GM12878 (cell line): ENCODE data around the gene DNAJC16. TPM values are rescaled to one million over a fixed set of nuclear protein-coding genes. Genes with fewer than 3 reads are reported as not detected.

Experiments used
- CBFB ChIP-seq: IDR thresholded peaks from 2 replicates; pipeline ENCODE4 v1.6.1; 2016; ENCODE audit warnings: antibody characterized with exemption, low read depth
- DPF2 ChIP-seq: fragments of 450-650 bp; IDR thresholded peaks from 2 replicates; pipeline ENCODE4 v1.6.1; 2017; ENCODE audit warnings: mild to moderate bottlenecking
- ESRRA ChIP-seq: IDR thresholded peaks from 2 replicates; pipeline ENCODE4 v1.6.1; 2012; ENCODE audit warnings: mild to moderate bottlenecking, low read length, improper control_type of control experiment
- FOXM1 ChIP-seq: IDR thresholded peaks from 2 replicates; pipeline ENCODE4 v1.6.1; 2012; ENCODE audit warnings: low read depth, mild to moderate bottlenecking, inconsistent platforms, low read length, moderate library complexity
- KAT2A ChIP-seq: conservative IDR thresholded peaks from 2 replicates; pipeline ENCODE4 v1.6.1; 2011; ENCODE audit warnings: low read depth, low read length; ENCODE audit not compliant: control insufficient read depth
- LARP7 ChIP-seq: fragments of 450-650 bp; IDR thresholded peaks from 2 replicates; pipeline ENCODE4 v1.6.1; 2017; ENCODE audit warnings: mild to moderate bottlenecking
- MYB ChIP-seq: fragments of 150-350 bp; IDR thresholded peaks from 2 replicates; pipeline ENCODE4 v1.6.1; 2014; ENCODE audit warnings: mild to moderate bottlenecking, low read depth, low read length, borderline replicate concordance
- PAX8 ChIP-seq: fragments of 450-650 bp; IDR thresholded peaks from 2 replicates; pipeline ENCODE4 v1.6.1; 2017; ENCODE audit warnings: mild to moderate bottlenecking, moderate library complexity
- POLR2AphosphoS5 ChIP-seq: IDR thresholded peaks from 2 replicates; pipeline ENCODE4 v1.6.1; 2011; ENCODE audit warnings: mild to moderate bottlenecking, low read length, inconsistent platforms
- RAD21 ChIP-seq: IDR thresholded peaks from 2 replicates; pipeline ENCODE4 v1.6.1; 2011; ENCODE audit warnings: mild to moderate bottlenecking, low read depth, low read length, moderate library complexity; ENCODE audit not compliant: insufficient read depth
- SREBF1 ChIP-seq: IDR thresholded peaks from 2 replicates; pipeline ENCODE4 v1.6.1; 2012; ENCODE audit warnings: mild to moderate bottlenecking, low read length
- SRF ChIP-seq, 2 experiments: IDR thresholded peaks; 2 replicates each; pipeline ENCODE4 v1.6.1; 2011; ENCODE audit warnings: low read depth in 2 of 2, low read length in 2 of 2, mild to moderate bottlenecking in 1 of 2, moderate library complexity in 1 of 2
- TAF1 ChIP-seq: IDR thresholded peaks from 2 replicates; pipeline ENCODE4 v1.6.1; 2011; ENCODE audit warnings: mild to moderate bottlenecking, low read depth, low read length, borderline replicate concordance
- ZBED1 ChIP-seq: IDR thresholded peaks from 2 replicates; pipeline ENCODE4 v1.6.1; 2016; ENCODE audit warnings: borderline replicate concordance
- ZNF384 ChIP-seq: IDR thresholded peaks from 2 replicates; pipeline ENCODE4 v1.6.1; 2012; ENCODE audit warnings: low read depth, mild to moderate bottlenecking, low read length, improper control_type of control experiment, borderline replicate concordance
- ZNF622 ChIP-seq: fragments of 450-650 bp; IDR thresholded peaks from 2 replicates; pipeline ENCODE4 v1.6.1; 2017; ENCODE audit warnings: mild to moderate bottlenecking, inconsistent platforms
- polyA plus RNA-seq, 11 experiments: library from polyadenylated mRNA; depleted of rRNA in 4 of 11; unstranded in 6 of 11; stranded (reverse) in 5 of 11; fragments of >200 nt; fragmentation: Nextera tagmentation in 4 of 11; fragmentation: Illumina TruSeq in 1 of 11; extraction: Ambion mirVana in 4 of 11; extraction: Trizol in 1 of 11; gene quantifications; 1 replicate in 1 of 11; 2 replicates in 10 of 11; pipeline versions ENCODE4 v1.2.1 to v1.2.3, GENCODE V29; 2011 to 2016; ENCODE audit warnings: inconsistent platforms in 2 of 11, missing spikeins in 2 of 11, low read depth in 1 of 11
- total RNA-seq, 4 experiments: library from RNA; depleted of rRNA in 3 of 4; stranded (reverse); fragments of >200 nt in 3 of 4; fragmentation: Illumina TruSeq in 1 of 4; extraction: Trizol in 1 of 4; gene quantifications; 2 replicates each; pipeline versions ENCODE4 v1.2.1 to v1.2.3, GENCODE V29; 2013 to 2021
- TF ChIP-seq, protein P1 (sequence below): IDR thresholded peaks from 2 replicates; pipeline ENCODE4 v1.6.1; 2012; ENCODE audit warnings: mild to moderate bottlenecking, low read depth, low read length
- TF ChIP-seq, protein P2 (sequence below): fragments of 450-650 bp; IDR thresholded peaks from 2 replicates; pipeline ENCODE4 v1.6.1; 2017; ENCODE audit warnings: mild to moderate bottlenecking, low read depth, inconsistent platforms; ENCODE audit not compliant: poor library complexity, severe bottlenecking
- TF ChIP-seq, protein P3 (sequence below): fragments of 450-650 bp; IDR thresholded peaks from 2 replicates; pipeline ENCODE4 v1.6.1; 2017; ENCODE audit warnings: low read depth, mild to moderate bottlenecking, moderate library complexity
- TF ChIP-seq, protein P4 (sequence below): fragments of 150-350 bp; IDR thresholded peaks from 2 replicates; pipeline ENCODE4 v1.6.1; 2016; ENCODE audit warnings: low read depth, low read length

DNAJC16 gene
- total and polyA plus RNA-seq, 10 of the 15 experiments (the other 5 are each of a cell fraction or from before 2014, with no cell fraction given) = 2.4 to 12.7 (median 7.8) TPM

DNA sequence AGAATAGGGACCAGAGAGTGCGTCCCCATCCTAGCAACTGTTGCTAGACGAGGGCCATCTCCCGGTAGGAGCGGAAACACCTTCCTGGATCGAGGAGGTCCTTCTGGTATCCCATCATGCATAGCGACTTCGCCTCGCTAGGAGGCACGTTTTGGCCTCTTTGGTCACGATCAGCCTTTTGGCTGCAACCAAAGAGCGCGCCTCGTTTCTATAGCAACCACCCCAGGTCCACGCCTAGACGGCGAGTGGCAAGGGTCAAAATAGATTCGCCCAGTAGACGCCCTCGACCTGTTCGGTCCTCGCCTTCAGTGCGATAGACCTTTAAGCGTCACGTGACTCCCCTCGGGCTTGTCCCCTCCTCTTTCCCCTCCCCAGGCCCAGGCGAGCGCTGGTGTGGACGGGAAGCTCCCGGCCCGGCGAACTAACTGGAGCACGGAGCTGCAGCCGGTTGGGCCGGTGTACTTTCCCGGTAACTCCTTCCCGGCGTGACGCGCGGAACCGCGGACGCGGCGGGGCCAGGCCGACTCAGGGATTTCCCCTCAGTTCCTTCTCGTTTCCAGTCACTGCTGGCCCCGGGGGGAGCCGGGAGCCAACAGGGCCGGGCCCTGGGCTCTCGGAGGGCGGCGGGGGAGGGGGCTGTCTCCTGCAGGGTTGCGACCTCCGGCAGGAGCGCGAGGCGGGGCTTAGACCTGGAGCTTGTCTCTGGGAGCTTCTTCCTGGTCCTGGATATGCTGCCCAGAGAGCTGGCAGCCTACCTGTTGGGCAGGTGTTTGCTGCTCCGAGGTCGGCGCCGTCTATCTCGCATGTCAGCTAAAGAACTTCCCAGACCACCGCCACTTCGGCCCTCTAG is at the start of gene DNAJC16 (continued):
- TF ChIP-seq, protein P1, sequence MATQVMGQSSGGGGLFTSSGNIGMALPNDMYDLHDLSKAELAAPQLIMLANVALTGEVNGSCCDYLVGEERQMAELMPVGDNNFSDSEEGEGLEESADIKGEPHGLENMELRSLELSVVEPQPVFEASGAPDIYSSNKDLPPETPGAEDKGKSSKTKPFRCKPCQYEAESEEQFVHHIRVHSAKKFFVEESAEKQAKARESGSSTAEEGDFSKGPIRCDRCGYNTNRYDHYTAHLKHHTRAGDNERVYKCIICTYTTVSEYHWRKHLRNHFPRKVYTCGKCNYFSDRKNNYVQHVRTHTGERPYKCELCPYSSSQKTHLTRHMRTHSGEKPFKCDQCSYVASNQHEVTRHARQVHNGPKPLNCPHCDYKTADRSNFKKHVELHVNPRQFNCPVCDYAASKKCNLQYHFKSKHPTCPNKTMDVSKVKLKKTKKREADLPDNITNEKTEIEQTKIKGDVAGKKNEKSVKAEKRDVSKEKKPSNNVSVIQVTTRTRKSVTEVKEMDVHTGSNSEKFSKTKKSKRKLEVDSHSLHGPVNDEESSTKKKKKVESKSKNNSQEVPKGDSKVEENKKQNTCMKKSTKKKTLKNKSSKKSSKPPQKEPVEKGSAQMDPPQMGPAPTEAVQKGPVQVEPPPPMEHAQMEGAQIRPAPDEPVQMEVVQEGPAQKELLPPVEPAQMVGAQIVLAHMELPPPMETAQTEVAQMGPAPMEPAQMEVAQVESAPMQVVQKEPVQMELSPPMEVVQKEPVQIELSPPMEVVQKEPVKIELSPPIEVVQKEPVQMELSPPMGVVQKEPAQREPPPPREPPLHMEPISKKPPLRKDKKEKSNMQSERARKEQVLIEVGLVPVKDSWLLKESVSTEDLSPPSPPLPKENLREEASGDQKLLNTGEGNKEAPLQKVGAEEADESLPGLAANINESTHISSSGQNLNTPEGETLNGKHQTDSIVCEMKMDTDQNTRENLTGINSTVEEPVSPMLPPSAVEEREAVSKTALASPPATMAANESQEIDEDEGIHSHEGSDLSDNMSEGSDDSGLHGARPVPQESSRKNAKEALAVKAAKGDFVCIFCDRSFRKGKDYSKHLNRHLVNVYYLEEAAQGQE = no peak
- TF ChIP-seq ESRRA = no peak
- TF ChIP-seq MYB = no peak
- TF ChIP-seq FOXM1 = no peak
- no peak for TF ChIP-seq ZNF622
- TF ChIP-seq, protein P2, sequence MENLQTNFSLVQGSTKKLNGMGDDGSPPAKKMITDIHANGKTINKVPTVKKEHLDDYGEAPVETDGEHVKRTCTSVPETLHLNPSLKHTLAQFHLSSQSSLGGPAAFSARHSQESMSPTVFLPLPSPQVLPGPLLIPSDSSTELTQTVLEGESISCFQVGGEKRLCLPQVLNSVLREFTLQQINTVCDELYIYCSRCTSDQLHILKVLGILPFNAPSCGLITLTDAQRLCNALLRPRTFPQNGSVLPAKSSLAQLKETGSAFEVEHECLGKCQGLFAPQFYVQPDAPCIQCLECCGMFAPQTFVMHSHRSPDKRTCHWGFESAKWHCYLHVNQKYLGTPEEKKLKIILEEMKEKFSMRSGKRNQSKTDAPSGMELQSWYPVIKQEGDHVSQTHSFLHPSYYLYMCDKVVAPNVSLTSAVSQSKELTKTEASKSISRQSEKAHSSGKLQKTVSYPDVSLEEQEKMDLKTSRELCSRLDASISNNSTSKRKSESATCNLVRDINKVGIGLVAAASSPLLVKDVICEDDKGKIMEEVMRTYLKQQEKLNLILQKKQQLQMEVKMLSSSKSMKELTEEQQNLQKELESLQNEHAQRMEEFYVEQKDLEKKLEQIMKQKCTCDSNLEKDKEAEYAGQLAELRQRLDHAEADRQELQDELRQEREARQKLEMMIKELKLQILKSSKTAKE = no peak
- TF ChIP-seq SREBF1 = no peak
- no peak for TF ChIP-seq PAX8
- no peak for TF ChIP-seq ZBED1
- TF ChIP-seq LARP7 = peak; percentile 75
- no peak for TF ChIP-seq ZNF384
- no peak for TF ChIP-seq RAD21
- TF ChIP-seq CBFB = peak; percentile 64; the same call in 1 of the 2 replicates
- TF ChIP-seq KAT2A = no peak
- TF ChIP-seq, protein P3, sequence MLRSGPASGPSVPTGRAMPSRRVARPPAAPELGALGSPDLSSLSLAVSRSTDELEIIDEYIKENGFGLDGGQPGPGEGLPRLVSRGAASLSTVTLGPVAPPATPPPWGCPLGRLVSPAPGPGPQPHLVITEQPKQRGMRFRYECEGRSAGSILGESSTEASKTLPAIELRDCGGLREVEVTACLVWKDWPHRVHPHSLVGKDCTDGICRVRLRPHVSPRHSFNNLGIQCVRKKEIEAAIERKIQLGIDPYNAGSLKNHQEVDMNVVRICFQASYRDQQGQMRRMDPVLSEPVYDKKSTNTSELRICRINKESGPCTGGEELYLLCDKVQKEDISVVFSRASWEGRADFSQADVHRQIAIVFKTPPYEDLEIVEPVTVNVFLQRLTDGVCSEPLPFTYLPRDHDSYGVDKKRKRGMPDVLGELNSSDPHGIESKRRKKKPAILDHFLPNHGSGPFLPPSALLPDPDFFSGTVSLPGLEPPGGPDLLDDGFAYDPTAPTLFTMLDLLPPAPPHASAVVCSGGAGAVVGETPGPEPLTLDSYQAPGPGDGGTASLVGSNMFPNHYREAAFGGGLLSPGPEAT = peak; percentile 93
- TF ChIP-seq POLR2AphosphoS5 = peak; percentile 75; the same call in 1 of the 2 replicates
- peak; percentile 69; the same call in 1 of the 2 replicates for TF ChIP-seq TAF1
- TF ChIP-seq DPF2 = peak; percentile 76; the same call in 1 of the 2 replicates
- 0 out of 4 replicates have a peak, but pooled peaks of 1 of the 2 experiments have one; percentile 29 for TF ChIP-seq SRF (IDR thresholded peaks at IDR 0.05; ENCODE audit: low read depth in 2 of 2, low read length in 2 of 2)
- TF ChIP-seq, protein P4, sequence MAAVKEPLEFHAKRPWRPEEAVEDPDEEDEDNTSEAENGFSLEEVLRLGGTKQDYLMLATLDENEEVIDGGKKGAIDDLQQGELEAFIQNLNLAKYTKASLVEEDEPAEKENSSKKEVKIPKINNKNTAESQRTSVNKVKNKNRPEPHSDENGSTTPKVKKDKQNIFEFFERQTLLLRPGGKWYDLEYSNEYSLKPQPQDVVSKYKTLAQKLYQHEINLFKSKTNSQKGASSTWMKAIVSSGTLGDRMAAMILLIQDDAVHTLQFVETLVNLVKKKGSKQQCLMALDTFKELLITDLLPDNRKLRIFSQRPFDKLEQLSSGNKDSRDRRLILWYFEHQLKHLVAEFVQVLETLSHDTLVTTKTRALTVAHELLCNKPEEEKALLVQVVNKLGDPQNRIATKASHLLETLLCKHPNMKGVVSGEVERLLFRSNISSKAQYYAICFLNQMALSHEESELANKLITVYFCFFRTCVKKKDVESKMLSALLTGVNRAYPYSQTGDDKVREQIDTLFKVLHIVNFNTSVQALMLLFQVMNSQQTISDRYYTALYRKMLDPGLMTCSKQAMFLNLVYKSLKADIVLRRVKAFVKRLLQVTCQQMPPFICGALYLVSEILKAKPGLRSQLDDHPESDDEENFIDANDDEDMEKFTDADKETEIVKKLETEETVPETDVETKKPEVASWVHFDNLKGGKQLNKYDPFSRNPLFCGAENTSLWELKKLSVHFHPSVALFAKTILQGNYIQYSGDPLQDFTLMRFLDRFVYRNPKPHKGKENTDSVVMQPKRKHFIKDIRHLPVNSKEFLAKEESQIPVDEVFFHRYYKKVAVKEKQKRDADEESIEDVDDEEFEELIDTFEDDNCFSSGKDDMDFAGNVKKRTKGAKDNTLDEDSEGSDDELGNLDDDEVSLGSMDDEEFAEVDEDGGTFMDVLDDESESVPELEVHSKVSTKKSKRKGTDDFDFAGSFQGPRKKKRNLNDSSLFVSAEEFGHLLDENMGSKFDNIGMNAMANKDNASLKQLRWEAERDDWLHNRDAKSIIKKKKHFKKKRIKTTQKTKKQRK = no peak
